ENCODE data around the gene DSCAML1. TPM values are rescaled to one million over a fixed set of nuclear protein-coding genes. Genes with fewer than 3 reads are reported as not detected.

Gene DSCAML1
- total RNA-seq, 2 experiments from 2014 or later = not detected

- Histone ChIP-seq H3K4me1 (ENCODE audit: insufficient read depth, low read length, poor library complexity, severe bottlenecking) (no peaks in the 10 kb centered on the region), H2AFZ (ENCODE audit: low read length) (no peak overlapping the region), H3K9me3 (ENCODE audit: low read length) (no peaks in the 10 kb centered on the region), H4K20me1 (ENCODE audit: insufficient read depth, low read length) (no peaks in the 10 kb centered on the region), H3K79me2 (ENCODE audit: insufficient read depth, low read depth, low read length) (no peaks in the 10 kb centered on the region), H3K4me2 (ENCODE audit: low read length) (no peak overlapping the region), H3K9me2 (ENCODE audit: insufficient read depth, low read length) (no peaks in the 10 kb centered on the region), H3K27ac (ENCODE audit: low read depth, low read length, poor library complexity, severe bottlenecking) (no peak overlapping the region), H3K4me3 (ENCODE audit: low read depth, low read length, poor library complexity, severe bottlenecking) (no peak overlapping the region), H3K36me3 (ENCODE audit: insufficient read depth, low read length) (no peaks in the 10 kb centered on the region)
- DNase-seq (ENCODE audit: low spot score) = no peak
- POLR2A ChIA-PET = interaction anchor here (0.6 kb wide), 2 partner anchors 663 to 1772 kb away, joined by 3 read pairs; no protein-coding TSS in a partner anchor
- TF ChIP-seq EZH2phosphoT487 (IDR thresholded peaks at IDR 0.05; ENCODE audit: borderline replicate concordance, low read depth, low read length) (no peak), CTCF (conservative IDR thresholded peaks at IDR 0.05; ENCODE audit: low read length) (no peak)
- intact Hi-C loops (cut with micrococcal nuclease; ENCODE audit: unreplicated experiment) = no loop called here
- no TSS peak for BruUV-seq (replicated peaks)
- CTCF ChIA-PET (ENCODE audit: unreplicated experiment) = no interaction called here
Measured at GRCh38 chr11:117734601-117735024, 62.4 kb downstream of the DSCAML1 start.

- no peaks in the 10 kb centered on the region for H3K79me2 ChIP-seq (ENCODE audit: insufficient read depth, low read depth, low read length)
- CTCF ChIA-PET (ENCODE audit: unreplicated experiment) = no interaction called here
- no peak overlapping the region for H3K27ac ChIP-seq (ENCODE audit: low read depth, low read length, poor library complexity, severe bottlenecking)
- BruUV-seq (replicated peaks) = no TSS peak
- DNase-seq (ENCODE audit: low spot score) = no peak
- no peaks in the 10 kb centered on the region for H3K4me1 ChIP-seq (ENCODE audit: insufficient read depth, low read length, poor library complexity, severe bottlenecking)
- H3K9me2 ChIP-seq (ENCODE audit: insufficient read depth, low read length) = no peaks in the 10 kb centered on the region
- no peaks in the 10 kb centered on the region for H3K9me3 ChIP-seq (ENCODE audit: low read length)
- intact Hi-C loops (cut with micrococcal nuclease; ENCODE audit: unreplicated experiment) = no loop called here
- TF ChIP-seq CTCF (conservative IDR thresholded peaks at IDR 0.05; ENCODE audit: low read length) = no peak
- no peak for TF ChIP-seq EZH2phosphoT487 (IDR thresholded peaks at IDR 0.05; ENCODE audit: borderline replicate concordance, low read depth, low read length)
- no peak overlapping the region for H3K4me3 ChIP-seq (ENCODE audit: low read depth, low read length, poor library complexity, severe bottlenecking)
- H3K36me3 ChIP-seq (ENCODE audit: insufficient read depth, low read length) = no peaks in the 10 kb centered on the region
- H4K20me1 ChIP-seq (ENCODE audit: insufficient read depth, low read length) = no peaks in the 10 kb centered on the region
- POLR2A ChIA-PET = no interaction called here
- H2AFZ ChIP-seq (ENCODE audit: low read length) = no peak overlapping the region
- H3K4me2 ChIP-seq (ENCODE audit: low read length) = no peak overlapping the region
Measured at GRCh38 chr11:117733316-117733715, 63.7 kb downstream of the DSCAML1 start.

- Histone ChIP-seq H2AFZ (ENCODE audit: low read length) (no peak overlapping the region), H3K9me3 (ENCODE audit: low read length) (no peaks in the 10 kb centered on the region), H3K79me2 (ENCODE audit: insufficient read depth, low read depth, low read length) (no peaks in the 10 kb centered on the region), H3K36me3 (ENCODE audit: insufficient read depth, low read length) (no peaks in the 10 kb centered on the region), H3K4me3 (ENCODE audit: low read depth, low read length, poor library complexity, severe bottlenecking) (no peak overlapping the region), H3K9me2 (ENCODE audit: insufficient read depth, low read length) (no peaks in the 10 kb centered on the region), H3K27ac (ENCODE audit: low read depth, low read length, poor library complexity, severe bottlenecking) (no peak overlapping the region), H3K4me1 (ENCODE audit: insufficient read depth, low read length, poor library complexity, severe bottlenecking) (no peaks in the 10 kb centered on the region), H3K4me2 (ENCODE audit: low read length) (no peak overlapping the region), H4K20me1 (ENCODE audit: insufficient read depth, low read length) (no peaks in the 10 kb centered on the region)
- POLR2A ChIA-PET = interaction anchor here (0.8 kb wide), 1 partner anchor 1186 kb away, joined by 3 read pairs; no protein-coding TSS in a partner anchor
- no peak for TF ChIP-seq CTCF (conservative IDR thresholded peaks at IDR 0.05; ENCODE audit: low read length)
- intact Hi-C loops (cut with micrococcal nuclease; ENCODE audit: unreplicated experiment) = no loop called here
- BruUV-seq (replicated peaks) = no TSS peak
- CTCF ChIA-PET (ENCODE audit: unreplicated experiment) = no interaction called here
- no peak for DNase-seq (ENCODE audit: low spot score)
Measured at GRCh38 chr11:117731722-117732290, 65.2 kb downstream of the DSCAML1 start.

Data from OCI-LY7 (cell line).